ENCODE results near the gene OPRL1. TPM values are rescaled to one million over a fixed set of nuclear protein-coding genes. Genes with fewer than 3 reads are reported as not detected.

Gene OPRL1
- total RNA-seq, 1 experiment from 2014 or later, result 34.0 TPM

DNA sequence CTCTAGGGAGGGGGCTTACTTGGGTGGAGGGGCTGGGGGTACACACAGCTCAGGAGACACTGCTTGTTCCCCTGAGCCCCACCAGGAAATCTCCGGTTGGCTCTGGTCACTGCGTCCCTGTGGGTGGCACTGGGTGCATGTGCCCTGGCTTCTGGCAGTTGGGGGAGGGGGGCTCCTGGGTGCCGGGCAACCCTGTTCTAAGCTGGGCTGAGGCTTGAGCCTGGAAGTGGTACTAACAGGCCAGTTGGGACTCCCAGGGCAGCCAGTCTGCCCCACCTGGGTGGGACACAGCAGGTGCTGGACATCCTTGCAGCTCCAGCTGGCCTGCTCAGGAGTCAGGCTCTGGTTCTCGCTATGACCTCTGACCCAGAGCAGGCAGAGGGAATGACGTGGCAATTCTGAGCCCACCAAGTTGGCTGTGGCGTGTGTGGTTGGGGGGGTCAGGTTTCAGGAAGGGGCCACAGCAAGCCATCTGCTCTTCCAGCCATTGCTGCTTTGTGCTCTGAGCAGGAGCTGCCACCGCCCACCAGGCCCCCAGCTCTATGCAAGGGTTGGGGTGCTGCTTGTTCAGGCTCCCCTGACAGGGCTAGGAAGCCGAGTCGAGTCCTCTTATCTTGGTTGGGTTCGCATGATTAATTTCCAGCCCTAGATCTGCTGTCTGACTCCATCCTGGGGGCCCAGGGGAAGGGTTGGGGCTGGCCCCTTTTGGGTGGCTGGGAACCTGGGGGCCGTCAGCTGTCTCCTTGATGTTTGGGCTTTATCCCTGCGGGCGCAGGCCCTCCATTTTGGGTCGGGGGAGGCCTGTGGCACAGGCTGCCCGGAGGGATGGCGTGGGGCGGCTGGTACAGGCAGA is 43.3 kb upstream of the OPRL1 start:
- Histone ChIP-seq H2AFZ (ENCODE audit: low read length) (no peak overlapping the region), H4K20me1 (ENCODE audit: insufficient read depth, low read depth, low read length) (0 out of 2 replicates have a peak, but pooled peaks cover 3% of the 10 kb centered on the region), H3K27ac (ENCODE audit: low read length) (no peak overlapping the region), H3K4me2 (ENCODE audit: low read depth, low read length, poor library complexity, severe bottlenecking) (no peak overlapping the region), H3K9me3 (ENCODE audit: low read length) (no peaks in the 10 kb centered on the region), H3K79me2 (ENCODE audit: low read length) (no peaks in the 10 kb centered on the region), H3K27me3 (ENCODE audit: low read length) (no peaks in the 10 kb centered on the region), H3K9ac (ENCODE audit: low read length) (no peak overlapping the region), H3K4me3 (ENCODE audit: low read length) (no peak overlapping the region), H3K36me3 (ENCODE audit: insufficient read depth, low read length) (no peaks in the 10 kb centered on the region), H3K9me2 (replicated peaks; ENCODE audit: insufficient read depth, low read length) (no peaks in the 10 kb centered on the region), H3K4me1 (ENCODE audit: low read length) (peaks cover 50% of the 10 kb centered on the region)
- DNase-seq, result no peak

DNA sequence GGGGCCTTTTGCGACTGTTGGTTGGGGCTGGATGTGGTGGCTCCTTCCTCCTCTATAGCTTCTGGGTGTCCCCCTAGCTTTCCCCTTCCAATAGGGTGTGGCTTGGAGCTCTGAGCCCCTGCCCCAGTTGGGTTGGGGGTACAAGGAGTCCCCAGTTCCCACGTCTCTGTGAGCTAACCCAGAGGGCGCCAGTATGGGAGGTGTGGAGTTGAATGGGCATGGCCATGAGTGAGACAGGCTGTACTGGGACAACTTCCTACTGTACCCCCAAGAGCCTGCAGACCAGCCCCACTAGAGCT is 42.7 kb upstream of the OPRL1 start:
- no peak overlapping the region for H3K9ac ChIP-seq (ENCODE audit: low read length)
- H2AFZ ChIP-seq (ENCODE audit: low read length), result no peak overlapping the region
- no peak overlapping the region for H3K4me3 ChIP-seq (ENCODE audit: low read length)
- no peaks in the 10 kb centered on the region for H3K27me3 ChIP-seq (ENCODE audit: low read length)
- no peak overlapping the region for H3K27ac ChIP-seq (ENCODE audit: low read length)
- DNase-seq, result no peak
- no peaks in the 10 kb centered on the region for H3K9me3 ChIP-seq (ENCODE audit: low read length)
- peaks cover 50% of the 10 kb centered on the region for H3K4me1 ChIP-seq (ENCODE audit: low read length)
- no peaks in the 10 kb centered on the region for H3K79me2 ChIP-seq (ENCODE audit: low read length)
- H3K36me3 ChIP-seq (ENCODE audit: insufficient read depth, low read length), result no peaks in the 10 kb centered on the region
- peak overlapping the region; percentile 99 for H3K4me2 ChIP-seq (ENCODE audit: low read depth, low read length, poor library complexity, severe bottlenecking)
- H4K20me1 ChIP-seq (ENCODE audit: insufficient read depth, low read depth, low read length), result 0 out of 2 replicates have a peak, but pooled peaks cover 3% of the 10 kb centered on the region
- no peaks in the 10 kb centered on the region for H3K9me2 ChIP-seq (replicated peaks; ENCODE audit: insufficient read depth, low read length)

DNA sequence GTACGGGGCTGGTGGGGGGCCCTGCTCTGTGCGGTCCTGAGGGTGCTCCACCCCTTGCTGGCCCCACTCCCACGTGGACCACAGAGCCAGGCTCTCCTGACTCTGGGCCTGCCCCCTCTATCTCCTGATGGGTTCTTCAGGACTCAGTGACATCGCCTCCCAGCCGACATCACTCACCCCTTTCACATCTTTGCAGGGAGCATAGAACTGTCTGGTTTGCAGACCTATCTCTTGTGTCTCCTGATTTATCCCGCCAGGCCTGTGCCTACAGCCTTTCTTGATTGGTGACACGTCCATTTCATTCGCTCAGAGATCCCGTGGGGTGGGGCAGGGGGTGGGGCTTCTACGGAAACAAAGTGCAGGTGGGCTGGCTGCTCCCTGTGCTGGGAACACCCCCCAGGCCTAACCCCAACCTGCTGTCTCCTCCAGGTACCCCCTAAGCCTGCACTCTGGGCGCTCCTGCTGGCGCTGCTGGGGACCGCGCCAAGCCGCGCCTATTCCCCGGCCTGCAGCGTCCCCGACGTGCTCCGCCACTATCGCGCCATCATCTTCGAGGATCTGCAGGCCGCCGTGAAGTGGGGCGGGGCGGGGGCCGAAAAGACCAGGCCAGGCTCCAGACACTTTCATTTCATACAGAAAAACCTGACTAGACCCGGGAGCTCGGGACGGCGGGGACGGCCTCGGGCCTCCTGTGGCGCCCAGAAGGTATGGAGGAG is 42.2 kb upstream of the OPRL1 start:
- 0 out of 2 replicates have a peak, but pooled peaks cover 3% of the 10 kb centered on the region for H4K20me1 ChIP-seq (ENCODE audit: insufficient read depth, low read depth, low read length)
- peak overlapping the region; percentile 99 for H3K4me2 ChIP-seq (ENCODE audit: low read depth, low read length, poor library complexity, severe bottlenecking)
- H3K9me2 ChIP-seq (replicated peaks; ENCODE audit: insufficient read depth, low read length), result no peaks in the 10 kb centered on the region
- H3K9ac ChIP-seq (ENCODE audit: low read length), result peak overlapping the region; percentile 79; the same call in 1 of the 2 replicates
- DNase-seq, result peak; percentile 67
- peaks cover 50% of the 10 kb centered on the region for H3K4me1 ChIP-seq (ENCODE audit: low read length)
- no peaks in the 10 kb centered on the region for H3K36me3 ChIP-seq (ENCODE audit: insufficient read depth, low read length)
- H3K27ac ChIP-seq (ENCODE audit: low read length), result no peak overlapping the region
- no peaks in the 10 kb centered on the region for H3K79me2 ChIP-seq (ENCODE audit: low read length)
- H3K9me3 ChIP-seq (ENCODE audit: low read length), result no peaks in the 10 kb centered on the region
- no peak overlapping the region for H2AFZ ChIP-seq (ENCODE audit: low read length)
- no peaks in the 10 kb centered on the region for H3K27me3 ChIP-seq (ENCODE audit: low read length)
- H3K4me3 ChIP-seq (ENCODE audit: low read length), result peak overlapping the region; percentile 73; the same call in 1 of the 2 replicates

DNA sequence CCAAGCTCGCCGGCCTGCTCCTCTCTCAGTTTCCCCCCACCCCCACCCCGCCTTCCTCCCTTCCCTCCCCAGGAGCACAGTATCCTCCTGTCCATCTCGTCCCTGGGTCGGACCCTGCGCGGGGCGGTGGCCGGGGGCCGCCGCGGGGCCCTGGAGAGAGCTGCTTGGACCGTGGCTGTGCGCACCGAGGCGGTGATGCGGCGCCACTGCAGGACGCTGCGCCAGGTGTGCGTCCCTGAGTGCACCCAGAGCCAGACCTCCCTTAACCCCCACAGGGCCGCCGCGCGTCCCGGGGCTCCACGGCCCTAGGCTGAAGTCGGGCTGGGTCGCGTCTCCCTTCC is 41.7 kb upstream of the OPRL1 start:
- H2AFZ ChIP-seq (ENCODE audit: low read length), result peak overlapping the region; percentile 98; the same call in 1 of the 2 replicates
- H3K79me2 ChIP-seq (ENCODE audit: low read length), result no peaks in the 10 kb centered on the region
- no peaks in the 10 kb centered on the region for H3K36me3 ChIP-seq (ENCODE audit: insufficient read depth, low read length)
- no peaks in the 10 kb centered on the region for H3K27me3 ChIP-seq (ENCODE audit: low read length)
- peaks cover 50% of the 10 kb centered on the region for H3K4me1 ChIP-seq (ENCODE audit: low read length)
- H4K20me1 ChIP-seq (ENCODE audit: insufficient read depth, low read depth, low read length), result 0 out of 2 replicates have a peak, but pooled peaks cover 3% of the 10 kb centered on the region
- no peak for DNase-seq
- peak overlapping the region; percentile 99 for H3K4me2 ChIP-seq (ENCODE audit: low read depth, low read length, poor library complexity, severe bottlenecking)
- H3K9me2 ChIP-seq (replicated peaks; ENCODE audit: insufficient read depth, low read length), result no peaks in the 10 kb centered on the region
- no peaks in the 10 kb centered on the region for H3K9me3 ChIP-seq (ENCODE audit: low read length)
- H3K4me3 ChIP-seq (ENCODE audit: low read length), result peak overlapping the region; percentile 73
- peak overlapping the region; percentile 79 for H3K9ac ChIP-seq (ENCODE audit: low read length)
- 0 out of 2 replicates have a peak overlapping the region, but pooled peaks have one; percentile 70 for H3K27ac ChIP-seq (ENCODE audit: low read length)

DNA sequence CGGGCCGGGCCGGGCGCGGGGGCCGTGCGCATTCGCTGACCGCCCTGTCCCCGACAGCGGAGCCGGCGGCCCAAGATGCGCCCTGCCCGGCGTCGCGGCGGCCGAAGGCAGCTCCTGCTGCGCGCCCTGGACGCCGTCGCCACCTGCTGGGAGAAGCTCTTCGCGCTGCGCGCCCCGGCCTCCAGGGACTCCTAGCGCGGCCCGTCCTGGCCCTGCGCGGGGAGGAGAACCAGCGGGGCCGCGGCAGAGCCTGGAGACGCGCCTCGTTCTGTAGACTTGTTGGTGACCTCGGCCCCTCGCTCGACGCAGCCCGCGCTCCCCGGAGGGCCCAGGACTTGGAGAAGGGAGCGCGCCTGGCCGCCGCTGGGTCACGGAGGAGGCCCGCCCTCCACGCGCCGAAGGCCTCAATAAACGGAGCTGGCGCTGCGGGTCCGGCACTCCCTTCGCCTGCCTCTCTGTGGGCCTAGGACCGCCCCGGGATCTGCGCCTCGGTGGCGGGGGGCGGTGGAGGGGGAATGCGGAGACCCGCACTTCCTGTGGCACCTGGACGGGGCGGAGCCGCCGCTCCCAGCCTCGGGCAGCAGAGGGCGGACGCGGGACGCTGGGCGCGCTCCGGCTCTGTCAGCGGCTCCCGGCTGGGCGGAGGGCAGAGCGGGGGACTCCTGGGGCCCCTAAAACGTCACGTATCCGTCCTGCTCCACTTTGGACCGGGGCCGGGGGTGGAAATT is 41.2 kb upstream of the OPRL1 start:
- H3K27me3 ChIP-seq (ENCODE audit: low read length), result no peaks in the 10 kb centered on the region
- H3K9me2 ChIP-seq (replicated peaks; ENCODE audit: insufficient read depth, low read length), result no peaks in the 10 kb centered on the region
- H3K4me3 ChIP-seq (ENCODE audit: low read length), result peak overlapping the region; percentile 73
- H2AFZ ChIP-seq (ENCODE audit: low read length), result peak overlapping the region; percentile 98
- H3K27ac ChIP-seq (ENCODE audit: low read length), result peak overlapping the region; percentile 70
- H3K36me3 ChIP-seq (ENCODE audit: insufficient read depth, low read length), result no peaks in the 10 kb centered on the region
- H3K9me3 ChIP-seq (ENCODE audit: low read length), result no peaks in the 10 kb centered on the region
- peak overlapping the region; percentile 79 for H3K9ac ChIP-seq (ENCODE audit: low read length)
- H3K4me1 ChIP-seq (ENCODE audit: low read length), result peaks cover 50% of the 10 kb centered on the region
- peak; percentile 92 for DNase-seq
- H4K20me1 ChIP-seq (ENCODE audit: insufficient read depth, low read depth, low read length), result 0 out of 2 replicates have a peak, but pooled peaks cover 3% of the 10 kb centered on the region
- H3K79me2 ChIP-seq (ENCODE audit: low read length), result no peaks in the 10 kb centered on the region
- H3K4me2 ChIP-seq (ENCODE audit: low read depth, low read length, poor library complexity, severe bottlenecking), result peak overlapping the region; percentile 99

DNA sequence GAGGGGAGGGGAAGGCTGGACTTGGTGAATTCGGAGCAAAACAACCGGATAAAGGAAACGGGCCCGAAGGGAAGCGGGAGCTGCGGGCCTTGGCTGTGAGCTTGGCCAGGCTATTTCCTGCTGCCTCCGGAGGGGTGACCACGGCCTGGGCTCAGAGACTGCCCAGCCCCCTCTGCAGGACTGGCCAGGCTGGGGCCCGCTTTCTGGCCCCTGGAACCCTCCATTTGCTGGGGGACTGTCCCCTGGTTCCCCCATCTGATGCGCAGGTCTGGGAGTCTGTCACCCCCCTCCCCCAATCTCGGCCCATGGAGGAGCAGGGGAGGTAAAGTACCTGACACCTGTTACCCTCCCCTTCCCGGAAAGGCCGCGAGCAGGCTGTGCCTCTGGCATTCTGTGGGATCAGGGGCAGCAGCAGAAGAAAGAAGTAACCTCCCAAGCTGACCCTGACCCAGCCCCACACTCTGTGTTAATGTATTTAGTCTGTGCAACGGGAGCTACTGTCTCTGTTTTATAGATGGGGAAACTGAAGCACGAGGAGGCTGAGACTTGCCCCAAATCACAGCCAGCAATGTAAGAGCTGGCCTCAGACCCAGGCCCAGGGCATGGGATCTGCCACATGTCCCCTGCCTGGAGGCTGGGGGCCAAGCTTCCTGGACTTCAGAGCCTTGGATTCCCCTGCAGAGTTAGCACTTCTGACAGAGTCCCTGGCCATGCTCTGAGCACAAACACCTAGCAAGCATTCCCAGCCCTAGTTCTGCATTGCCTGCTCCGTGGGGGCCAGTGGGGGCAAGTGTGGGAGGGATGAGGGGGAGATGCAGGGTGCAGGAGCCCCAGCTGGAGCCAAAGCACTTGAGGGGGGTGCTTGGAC is 40.4 kb upstream of the OPRL1 start:
- peak overlapping the region; percentile 79 for H3K9ac ChIP-seq (ENCODE audit: low read length)
- no peaks in the 10 kb centered on the region for H3K79me2 ChIP-seq (ENCODE audit: low read length)
- no peaks in the 10 kb centered on the region for H3K36me3 ChIP-seq (ENCODE audit: insufficient read depth, low read length)
- H3K27me3 ChIP-seq (ENCODE audit: low read length), result no peaks in the 10 kb centered on the region
- peak overlapping the region; percentile 73; the same call in 1 of the 2 replicates for H3K4me3 ChIP-seq (ENCODE audit: low read length)
- DNase-seq, result no peak
- H3K4me2 ChIP-seq (ENCODE audit: low read depth, low read length, poor library complexity, severe bottlenecking), result peak overlapping the region; percentile 99
- 0 out of 2 replicates have a peak, but pooled peaks cover 3% of the 10 kb centered on the region for H4K20me1 ChIP-seq (ENCODE audit: insufficient read depth, low read depth, low read length)
- no peaks in the 10 kb centered on the region for H3K9me3 ChIP-seq (ENCODE audit: low read length)
- no peak overlapping the region for H3K27ac ChIP-seq (ENCODE audit: low read length)
- H3K4me1 ChIP-seq (ENCODE audit: low read length), result peaks cover 50% of the 10 kb centered on the region
- H2AFZ ChIP-seq (ENCODE audit: low read length), result no peak overlapping the region; the same call in 1 of the 2 replicates
- H3K9me2 ChIP-seq (replicated peaks; ENCODE audit: insufficient read depth, low read length), result no peaks in the 10 kb centered on the region

DNA sequence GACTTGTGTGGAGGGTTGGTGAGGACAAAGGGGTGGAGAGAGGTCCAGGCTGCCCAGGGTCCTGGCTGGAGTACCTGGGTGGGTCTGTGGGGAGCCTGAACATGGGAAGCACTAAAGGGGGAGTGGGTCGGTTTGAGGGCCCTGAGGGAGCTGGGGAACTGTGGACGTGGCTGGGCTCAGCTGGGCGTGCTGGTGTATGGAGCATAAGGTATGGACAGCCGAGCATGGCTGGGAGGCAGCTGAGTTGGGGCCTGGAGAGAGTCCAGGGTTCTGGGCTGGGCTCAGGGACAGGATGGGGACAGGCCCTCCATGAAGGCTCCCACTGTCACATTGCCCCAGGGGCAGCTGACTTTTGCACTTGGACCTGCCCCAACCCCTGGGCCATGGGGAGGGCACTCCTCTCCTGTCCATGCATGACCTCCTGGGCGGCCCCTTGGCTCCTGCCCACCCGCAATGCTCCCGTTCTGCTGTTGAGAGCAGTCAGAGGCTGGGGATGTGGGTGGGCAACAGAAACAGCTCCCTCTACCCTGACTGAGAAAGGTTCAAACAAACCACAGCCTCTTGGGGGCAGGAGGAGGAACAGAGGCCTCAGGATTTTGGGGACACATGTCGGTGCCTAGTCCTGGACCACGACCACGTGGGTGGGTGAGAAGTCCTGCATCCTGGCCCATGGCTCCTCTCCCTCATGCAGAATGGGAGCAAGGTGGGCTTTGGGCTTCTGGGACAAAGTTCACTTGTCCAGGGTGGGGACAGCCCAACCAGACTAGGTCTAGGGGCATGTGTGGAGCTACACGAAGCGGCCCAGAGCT is 39.4 kb upstream of the OPRL1 start:
- Histone ChIP-seq H3K27ac (ENCODE audit: low read length) (no peak overlapping the region), H3K9ac (ENCODE audit: low read length) (no peak overlapping the region), H3K36me3 (ENCODE audit: insufficient read depth, low read length) (no peaks in the 10 kb centered on the region), H3K4me2 (ENCODE audit: low read depth, low read length, poor library complexity, severe bottlenecking) (no peak overlapping the region), H3K9me2 (replicated peaks; ENCODE audit: insufficient read depth, low read length) (no peaks in the 10 kb centered on the region), H3K4me1 (ENCODE audit: low read length) (peaks cover 41% of the 10 kb centered on the region), H3K27me3 (ENCODE audit: low read length) (no peaks in the 10 kb centered on the region), H3K9me3 (ENCODE audit: low read length) (no peaks in the 10 kb centered on the region), H4K20me1 (ENCODE audit: insufficient read depth, low read depth, low read length) (0 out of 2 replicates have a peak, but pooled peaks cover 3% of the 10 kb centered on the region), H3K79me2 (ENCODE audit: low read length) (no peaks in the 10 kb centered on the region), H3K4me3 (ENCODE audit: low read length) (no peak overlapping the region), H2AFZ (ENCODE audit: low read length) (no peak overlapping the region)
- DNase-seq, result no peak

Measured in Karpas-422 (cell line).